ENCODE measurements around the gene COX4I2. TPM values are rescaled to one million over a fixed set of nuclear protein-coding genes. Genes with fewer than 3 reads are reported as not detected.

Gene COX4I2
- total and polyA plus RNA-seq, 2 donors (not counting 1 experiment from before 2014, with no cell fraction given), result not detected

DNA sequence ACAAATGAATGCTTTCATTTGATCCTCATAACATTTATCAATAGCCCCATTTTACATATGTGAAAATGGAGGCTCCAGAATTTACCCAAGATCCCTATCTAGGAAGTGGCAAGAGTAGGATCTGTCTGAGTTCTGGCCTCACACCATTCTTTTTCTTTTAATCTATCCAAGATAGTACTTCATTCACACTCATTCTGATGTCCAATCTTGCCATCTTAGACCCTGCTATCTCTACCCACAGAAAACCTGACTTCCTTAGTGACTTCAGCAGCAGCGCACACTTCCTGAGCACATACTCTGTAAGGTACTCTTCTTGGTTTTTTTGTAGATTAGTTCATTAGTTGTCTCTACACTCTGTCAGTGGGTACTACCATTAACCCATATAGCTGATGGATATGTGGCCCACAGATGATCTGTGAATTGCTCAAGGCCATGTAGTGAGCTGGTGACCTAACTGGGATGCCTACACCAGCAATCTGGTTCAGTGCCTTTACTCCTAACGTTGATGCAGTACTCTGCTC lies 36.3 kb downstream of the COX4I2 start:
- peaks cover 52% of the 10 kb centered on the region for H3K79me2 ChIP-seq (ENCODE audit: control insufficient read depth, insufficient read depth, low read length)
- intact Hi-C loops (cut with micrococcal nuclease), result no loop called here
- H4K20me1 ChIP-seq (ENCODE audit: control insufficient read depth, insufficient read depth, low read length, poor library complexity, severe bottlenecking), result no peaks in the 10 kb centered on the region
- Mint-ChIP-seq H3K27me3 (no peaks in the 10 kb centered on the region), H3K27ac (peak overlapping the region; percentile 93), H3K4me3 (peak overlapping the region; percentile 92), H3K9me3 (ENCODE audit: insufficient read depth) (no peaks in the 10 kb centered on the region), H3K4me1 (peaks cover 46% of the 10 kb centered on the region)
- H2AFZ ChIP-seq (ENCODE audit: insufficient read depth, low read depth, low read length, poor library complexity, severe bottlenecking), result peak overlapping the region; percentile 70
- POLR2A ChIA-PET, result interaction anchor here (0.6 to 2.5 kb wide), 2 partner anchors 8 to 11 kb away, joined by 3 to 13 read pairs; no protein-coding TSS in a partner anchor
- H3K9me3 ChIP-seq (ENCODE audit: control extremely low read depth in 1 of 3, control insufficient read depth in 2 of 3, insufficient read depth in 1 of 3, low read length in 2 of 3), result no peaks in the 10 kb centered on the region
- no peak overlapping the region for H3K4me3 ChIP-seq (ENCODE audit: control extremely low read depth in 1 of 5, extremely low read depth in 1 of 5, insufficient read depth in 1 of 5, low read depth in 2 of 5, low read length in 4 of 5)
- TF ChIP-seq, protein P1, sequence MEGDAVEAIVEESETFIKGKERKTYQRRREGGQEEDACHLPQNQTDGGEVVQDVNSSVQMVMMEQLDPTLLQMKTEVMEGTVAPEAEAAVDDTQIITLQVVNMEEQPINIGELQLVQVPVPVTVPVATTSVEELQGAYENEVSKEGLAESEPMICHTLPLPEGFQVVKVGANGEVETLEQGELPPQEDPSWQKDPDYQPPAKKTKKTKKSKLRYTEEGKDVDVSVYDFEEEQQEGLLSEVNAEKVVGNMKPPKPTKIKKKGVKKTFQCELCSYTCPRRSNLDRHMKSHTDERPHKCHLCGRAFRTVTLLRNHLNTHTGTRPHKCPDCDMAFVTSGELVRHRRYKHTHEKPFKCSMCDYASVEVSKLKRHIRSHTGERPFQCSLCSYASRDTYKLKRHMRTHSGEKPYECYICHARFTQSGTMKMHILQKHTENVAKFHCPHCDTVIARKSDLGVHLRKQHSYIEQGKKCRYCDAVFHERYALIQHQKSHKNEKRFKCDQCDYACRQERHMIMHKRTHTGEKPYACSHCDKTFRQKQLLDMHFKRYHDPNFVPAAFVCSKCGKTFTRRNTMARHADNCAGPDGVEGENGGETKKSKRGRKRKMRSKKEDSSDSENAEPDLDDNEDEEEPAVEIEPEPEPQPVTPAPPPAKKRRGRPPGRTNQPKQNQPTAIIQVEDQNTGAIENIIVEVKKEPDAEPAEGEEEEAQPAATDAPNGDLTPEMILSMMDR (IDR thresholded peaks at IDR 0.05), result no peak
- no peak for TF ChIP-seq EZH2 (IDR thresholded peaks at IDR 0.05; ENCODE audit: borderline replicate concordance, insufficient read depth, low read depth, low read length, poor library complexity, severe bottlenecking)
- no peak for DNase-seq
- peak overlapping the region; percentile 97 for H3K4me2 ChIP-seq (replicated peaks; ENCODE audit: low read depth, low read length, poor library complexity, severe bottlenecking)
- ATAC-seq (ENCODE audit: low read depth), result no peak
- H3K27me3 ChIP-seq (replicated peaks in 1 of 4; ENCODE audit: control extremely low read depth in 1 of 4, control insufficient read depth in 3 of 4, insufficient read depth in 4 of 4, low read length in 3 of 4), result no peaks in the 10 kb centered on the region
- peaks cover 0 to 11% of the 10 kb centered on the region in 2 experiments for H3K36me3 ChIP-seq (replicated peaks in 1 of 2; ENCODE audit: control extremely low read depth in 1 of 2, control insufficient read depth in 1 of 2, extremely low read depth in 1 of 2, insufficient read depth in 2 of 2, low read length in 1 of 2)
- WGBS (ENCODE audit: insufficient coverage), result 22% methylated on average over 1 of the region's 2 CpGs
- H3K4me1 ChIP-seq (ENCODE audit: control insufficient read depth in 2 of 2, insufficient read depth in 2 of 2, low read length in 2 of 2), result peaks cover 26 to 34% of the 10 kb centered on the region in 2 donors
- CTCF ChIA-PET, result interaction anchor here (0.7 to 5.1 kb wide), 6 partner anchors 10 to 67 kb away, joined by 3 to 35 read pairs (median 4); no protein-coding TSS in a partner anchor
- peak overlapping the region; percentile 87 for H3K9ac ChIP-seq (ENCODE audit: low read length)
- H3K27ac ChIP-seq (ENCODE audit: low read length in 2 of 2), result peak overlapping the region; percentile 64 to 92
